Measurements from ENCODE around the gene PCDHB1. TPM values are rescaled to one million over a fixed set of nuclear protein-coding genes. Genes with fewer than 3 reads are reported as not detected.

The PCDHB1 gene
- total RNA-seq, 1 experiment from 2014 or later = 0.13 TPM

- TF ChIP-seq, protein P1, sequence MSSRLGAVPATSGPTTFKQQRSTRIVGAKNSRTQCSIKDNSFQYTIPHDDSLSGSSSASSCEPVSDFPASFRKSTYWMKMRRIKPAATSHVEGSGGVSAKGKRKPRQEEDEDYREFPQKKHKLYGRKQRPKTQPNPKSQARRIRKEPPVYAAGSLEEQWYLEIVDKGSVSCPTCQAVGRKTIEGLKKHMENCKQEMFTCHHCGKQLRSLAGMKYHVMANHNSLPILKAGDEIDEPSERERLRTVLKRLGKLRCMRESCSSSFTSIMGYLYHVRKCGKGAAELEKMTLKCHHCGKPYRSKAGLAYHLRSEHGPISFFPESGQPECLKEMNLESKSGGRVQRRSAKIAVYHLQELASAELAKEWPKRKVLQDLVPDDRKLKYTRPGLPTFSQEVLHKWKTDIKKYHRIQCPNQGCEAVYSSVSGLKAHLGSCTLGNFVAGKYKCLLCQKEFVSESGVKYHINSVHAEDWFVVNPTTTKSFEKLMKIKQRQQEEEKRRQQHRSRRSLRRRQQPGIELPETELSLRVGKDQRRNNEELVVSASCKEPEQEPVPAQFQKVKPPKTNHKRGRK (CRISPR knock-in tag; IDR thresholded peaks at IDR 0.05; ENCODE audit: borderline replicate concordance) = no peak
- TF ChIP-seq E2F1 (CRISPR knock-in tag; IDR thresholded peaks at IDR 0.05) (no peak), ZMAT4 (CRISPR knock-in tag; IDR thresholded peaks at IDR 0.05) (no peak), CREB1 (CRISPR knock-in tag; IDR thresholded peaks at IDR 0.05) (0 out of 2 replicates have a peak, but pooled peaks have one; percentile 24), RORB (CRISPR knock-in tag; IDR thresholded peaks at IDR 0.05) (no peak), USF2 (CRISPR knock-in tag; IDR thresholded peaks at IDR 0.05) (peak; percentile 87), TEAD1 (CRISPR knock-in tag; IDR thresholded peaks at IDR 0.05) (peak; percentile 72; the same call in 1 of the 2 replicates), ETV6 (CRISPR knock-in tag; IDR thresholded peaks at IDR 0.05) (peak; percentile 64; the same call in 1 of the 2 replicates), SP1 (CRISPR knock-in tag; conservative IDR thresholded peaks at IDR 0.05) (peak; percentile 62; the same call in 1 of the 2 replicates)
- TF ChIP-seq, protein P2, sequence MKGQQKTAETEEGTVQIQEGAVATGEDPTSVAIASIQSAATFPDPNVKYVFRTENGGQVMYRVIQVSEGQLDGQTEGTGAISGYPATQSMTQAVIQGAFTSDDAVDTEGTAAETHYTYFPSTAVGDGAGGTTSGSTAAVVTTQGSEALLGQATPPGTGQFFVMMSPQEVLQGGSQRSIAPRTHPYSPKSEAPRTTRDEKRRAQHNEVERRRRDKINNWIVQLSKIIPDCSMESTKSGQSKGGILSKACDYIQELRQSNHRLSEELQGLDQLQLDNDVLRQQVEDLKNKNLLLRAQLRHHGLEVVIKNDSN (CRISPR knock-in tag; IDR thresholded peaks at IDR 0.05) = peak; percentile 86
These were observed 49.1 kb upstream of the PCDHB1 start (continued) for GRCh38 chr5:141001844-141002604.

DNA sequence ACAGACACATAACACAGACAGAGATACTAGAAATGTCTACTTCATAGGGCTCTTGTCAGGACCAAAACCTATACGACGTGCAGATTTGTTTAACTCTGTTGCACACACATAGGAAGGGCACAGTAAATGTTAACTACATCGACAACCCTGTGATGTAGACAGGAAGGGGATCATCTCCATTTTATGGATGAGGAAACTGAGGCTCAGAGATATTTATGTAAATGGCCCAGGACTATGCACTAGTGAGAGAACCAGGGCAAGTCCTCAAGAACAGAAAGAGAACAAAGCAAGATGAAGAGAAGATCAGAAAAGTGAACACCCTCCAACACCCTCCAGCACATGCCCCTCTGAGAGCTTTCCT, 48.6 kb upstream of the PCDHB1 start:
- peak overlapping the region; percentile 99 for H3K27ac Mint-ChIP-seq
- no peak for ATAC-seq
- POLR2A ChIA-PET = interaction anchor here (0.6 to 3.9 kb wide), 8 partner anchors 13 to 1322 kb away, joined by 3 to 30 read pairs (median 7); partner anchors contain the start of genes PCDHAC1, PCDHAC2 and SPRY4
- no peaks in the 10 kb centered on the region for H3K27me3 Mint-ChIP-seq (ENCODE audit: low read depth)
- H3K36me3 Mint-ChIP-seq = peaks cover 10% of the 10 kb centered on the region; the same call in 1 of the 2 replicates
- DNase-seq (ENCODE audit: low spot score) = no peak
- H3K4me3 Mint-ChIP-seq = peak overlapping the region; percentile 85
- peaks cover 72% of the 10 kb centered on the region for H3K4me1 Mint-ChIP-seq
- CTCF ChIA-PET = interaction anchor here (1.0 to 7.3 kb wide), 8 partner anchors 16 to 127 kb away, joined by 3 to 86 read pairs (median 6); partner anchors contain the start of genes PCDHA13, PCDHAC1, PCDHAC2 and PCDHB2
- H3K9me3 Mint-ChIP-seq = no peaks in the 10 kb centered on the region
- TF ChIP-seq NR1H2 (CRISPR knock-in tag; IDR thresholded peaks at IDR 0.05) (no peak), CBFB (CRISPR knock-in tag; IDR thresholded peaks at IDR 0.05; ENCODE audit: low read depth) (no peak), JUN (CRISPR knock-in tag; IDR thresholded peaks at IDR 0.05) (no peak), E2F4 (CRISPR knock-in tag; IDR thresholded peaks at IDR 0.05; ENCODE audit: borderline replicate concordance, low read depth) (no peak), CREB1 (CRISPR knock-in tag; IDR thresholded peaks at IDR 0.05) (no peak), ZNF263 (CRISPR knock-in tag; IDR thresholded peaks at IDR 0.05; ENCODE audit: low read depth) (no peak), TP53 (CRISPR knock-in tag; IDR thresholded peaks at IDR 0.05) (no peak), GTF2I (CRISPR knock-in tag; conservative IDR thresholded peaks at IDR 0.05) (no peak), ZNF121 (CRISPR knock-in tag; IDR thresholded peaks at IDR 0.05) (no peak)
- TF ChIP-seq, protein P3, sequence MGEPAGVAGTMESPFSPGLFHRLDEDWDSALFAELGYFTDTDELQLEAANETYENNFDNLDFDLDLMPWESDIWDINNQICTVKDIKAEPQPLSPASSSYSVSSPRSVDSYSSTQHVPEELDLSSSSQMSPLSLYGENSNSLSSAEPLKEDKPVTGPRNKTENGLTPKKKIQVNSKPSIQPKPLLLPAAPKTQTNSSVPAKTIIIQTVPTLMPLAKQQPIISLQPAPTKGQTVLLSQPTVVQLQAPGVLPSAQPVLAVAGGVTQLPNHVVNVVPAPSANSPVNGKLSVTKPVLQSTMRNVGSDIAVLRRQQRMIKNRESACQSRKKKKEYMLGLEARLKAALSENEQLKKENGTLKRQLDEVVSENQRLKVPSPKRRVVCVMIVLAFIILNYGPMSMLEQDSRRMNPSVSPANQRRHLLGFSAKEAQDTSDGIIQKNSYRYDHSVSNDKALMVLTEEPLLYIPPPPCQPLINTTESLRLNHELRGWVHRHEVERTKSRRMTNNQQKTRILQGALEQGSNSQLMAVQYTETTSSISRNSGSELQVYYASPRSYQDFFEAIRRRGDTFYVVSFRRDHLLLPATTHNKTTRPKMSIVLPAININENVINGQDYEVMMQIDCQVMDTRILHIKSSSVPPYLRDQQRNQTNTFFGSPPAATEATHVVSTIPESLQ (CRISPR knock-in tag; IDR thresholded peaks at IDR 0.05) = no peak
- TF ChIP-seq, protein P4, sequence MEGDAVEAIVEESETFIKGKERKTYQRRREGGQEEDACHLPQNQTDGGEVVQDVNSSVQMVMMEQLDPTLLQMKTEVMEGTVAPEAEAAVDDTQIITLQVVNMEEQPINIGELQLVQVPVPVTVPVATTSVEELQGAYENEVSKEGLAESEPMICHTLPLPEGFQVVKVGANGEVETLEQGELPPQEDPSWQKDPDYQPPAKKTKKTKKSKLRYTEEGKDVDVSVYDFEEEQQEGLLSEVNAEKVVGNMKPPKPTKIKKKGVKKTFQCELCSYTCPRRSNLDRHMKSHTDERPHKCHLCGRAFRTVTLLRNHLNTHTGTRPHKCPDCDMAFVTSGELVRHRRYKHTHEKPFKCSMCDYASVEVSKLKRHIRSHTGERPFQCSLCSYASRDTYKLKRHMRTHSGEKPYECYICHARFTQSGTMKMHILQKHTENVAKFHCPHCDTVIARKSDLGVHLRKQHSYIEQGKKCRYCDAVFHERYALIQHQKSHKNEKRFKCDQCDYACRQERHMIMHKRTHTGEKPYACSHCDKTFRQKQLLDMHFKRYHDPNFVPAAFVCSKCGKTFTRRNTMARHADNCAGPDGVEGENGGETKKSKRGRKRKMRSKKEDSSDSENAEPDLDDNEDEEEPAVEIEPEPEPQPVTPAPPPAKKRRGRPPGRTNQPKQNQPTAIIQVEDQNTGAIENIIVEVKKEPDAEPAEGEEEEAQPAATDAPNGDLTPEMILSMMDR (IDR thresholded peaks at IDR 0.05) = no peak
- TF ChIP-seq, protein P5, sequence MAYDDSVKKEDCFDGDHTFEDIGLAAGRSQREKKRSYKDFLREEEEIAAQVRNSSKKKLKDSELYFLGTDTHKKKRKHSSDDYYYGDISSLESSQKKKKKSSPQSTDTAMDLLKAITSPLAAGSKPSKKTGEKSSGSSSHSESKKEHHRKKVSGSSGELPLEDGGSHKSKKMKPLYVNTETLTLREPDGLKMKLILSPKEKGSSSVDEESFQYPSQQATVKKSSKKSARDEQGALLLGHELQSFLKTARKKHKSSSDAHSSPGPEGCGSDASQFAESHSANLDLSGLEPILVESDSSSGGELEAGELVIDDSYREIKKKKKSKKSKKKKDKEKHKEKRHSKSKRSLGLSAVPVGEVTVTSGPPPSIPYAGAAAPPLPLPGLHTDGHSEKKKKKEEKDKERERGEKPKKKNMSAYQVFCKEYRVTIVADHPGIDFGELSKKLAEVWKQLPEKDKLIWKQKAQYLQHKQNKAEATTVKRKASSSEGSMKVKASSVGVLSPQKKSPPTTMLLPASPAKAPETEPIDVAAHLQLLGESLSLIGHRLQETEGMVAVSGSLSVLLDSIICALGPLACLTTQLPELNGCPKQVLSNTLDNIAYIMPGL (CRISPR knock-in tag; IDR thresholded peaks at IDR 0.05) = no peak
- TF ChIP-seq, protein P6, sequence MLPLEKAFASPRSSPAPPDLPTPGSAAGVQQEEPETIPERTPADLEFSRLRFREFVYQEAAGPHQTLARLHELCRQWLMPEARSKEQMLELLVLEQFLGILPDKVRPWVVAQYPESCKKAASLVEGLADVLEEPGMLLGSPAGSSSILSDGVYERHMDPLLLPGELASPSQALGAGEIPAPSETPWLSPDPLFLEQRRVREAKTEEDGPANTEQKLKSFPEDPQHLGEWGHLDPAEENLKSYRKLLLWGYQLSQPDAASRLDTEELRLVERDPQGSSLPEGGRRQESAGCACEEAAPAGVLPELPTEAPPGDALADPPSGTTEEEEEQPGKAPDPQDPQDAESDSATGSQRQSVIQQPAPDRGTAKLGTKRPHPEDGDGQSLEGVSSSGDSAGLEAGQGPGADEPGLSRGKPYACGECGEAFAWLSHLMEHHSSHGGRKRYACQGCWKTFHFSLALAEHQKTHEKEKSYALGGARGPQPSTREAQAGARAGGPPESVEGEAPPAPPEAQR (CRISPR knock-in tag; IDR thresholded peaks at IDR 0.05) = no peak
